Osteocyte (in vitro differentiated cells): ENCODE results near the gene NLRP5. TPM values are rescaled to one million over a fixed set of nuclear protein-coding genes. Genes with fewer than 3 reads are reported as not detected.

Source experiments
- DNase-seq: peaks from one replicate; pipeline ENCODE4 v3.0.0; 2021; ENCODE audit warnings: mixed read lengths; ENCODE audit not compliant: unreplicated experiment; ENCODE audit errors: extremely low spot score
- H3K27ac Mint-ChIP-seq: one replicate; pipeline ENCODE4 v1.8.0; 2021; ENCODE audit warnings: mild to moderate bottlenecking, mixed read lengths; ENCODE audit not compliant: unreplicated experiment
- H3K27me3 Mint-ChIP-seq: one replicate; pipeline ENCODE4 v1.8.0; 2021; ENCODE audit warnings: mixed read lengths; ENCODE audit not compliant: unreplicated experiment
- H3K36me3 Mint-ChIP-seq: one replicate; pipeline ENCODE4 v1.8.0; 2021; ENCODE audit warnings: mixed read lengths; ENCODE audit not compliant: unreplicated experiment
- H3K4me1 Mint-ChIP-seq: one replicate; pipeline ENCODE4 v1.8.0; 2021; ENCODE audit warnings: mixed read lengths; ENCODE audit not compliant: unreplicated experiment
- H3K4me3 Mint-ChIP-seq: one replicate; pipeline ENCODE4 v1.8.0; 2021; ENCODE audit warnings: mild to moderate bottlenecking, moderate library complexity, mixed read lengths; ENCODE audit not compliant: unreplicated experiment
- H3K9me3 Mint-ChIP-seq: one replicate; pipeline ENCODE4 v1.8.0; 2021; ENCODE audit warnings: mixed read lengths; ENCODE audit not compliant: unreplicated experiment
- total RNA-seq: library from RNA; stranded (reverse); gene quantifications from 2 replicates; pipeline ENCODE4 v1.2.1, GENCODE V29; 2021
- TF ChIP-seq, protein P1 (sequence below): fragments of 200-600 bp; sonication (generic); IDR thresholded peaks from 2 replicates; pipeline ENCODE4 v1.5.0; 2021; ENCODE audit warnings: antibody characterized with exemption, mild to moderate bottlenecking, moderate library complexity

NLRP5 gene
- total RNA-seq, 1 donor from 2014 or later, result not detected

DNA sequence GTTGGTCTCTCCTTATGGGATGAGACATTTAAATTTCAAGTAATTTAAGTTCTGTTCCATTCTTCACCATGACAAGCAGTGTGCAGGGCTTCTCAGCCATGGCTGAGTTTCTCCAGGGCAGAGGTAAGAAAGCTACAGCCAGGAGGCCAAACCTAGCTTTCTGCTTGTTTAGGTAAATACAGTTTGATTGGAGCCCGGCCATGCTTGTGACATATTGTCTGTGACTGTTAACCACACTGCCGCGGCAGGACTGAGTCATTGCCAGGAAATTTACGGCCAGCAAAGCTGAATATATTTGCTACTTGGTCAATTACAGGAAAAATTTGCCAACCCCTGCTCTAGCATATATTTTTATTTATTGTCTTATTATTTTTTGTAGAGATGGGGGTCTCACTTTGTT lies 28.2 kb upstream of the NLRP5 start:
- DNase-seq, result no peak
- Mint-ChIP-seq H3K27ac (no peak overlapping the region), H3K4me1 (no peaks in the 10 kb centered on the region), H3K36me3 (no peaks in the 10 kb centered on the region), H3K4me3 (no peak overlapping the region), H3K27me3 (no peaks in the 10 kb centered on the region), H3K9me3 (peaks cover 13% of the 10 kb centered on the region)
- TF ChIP-seq, protein P1, sequence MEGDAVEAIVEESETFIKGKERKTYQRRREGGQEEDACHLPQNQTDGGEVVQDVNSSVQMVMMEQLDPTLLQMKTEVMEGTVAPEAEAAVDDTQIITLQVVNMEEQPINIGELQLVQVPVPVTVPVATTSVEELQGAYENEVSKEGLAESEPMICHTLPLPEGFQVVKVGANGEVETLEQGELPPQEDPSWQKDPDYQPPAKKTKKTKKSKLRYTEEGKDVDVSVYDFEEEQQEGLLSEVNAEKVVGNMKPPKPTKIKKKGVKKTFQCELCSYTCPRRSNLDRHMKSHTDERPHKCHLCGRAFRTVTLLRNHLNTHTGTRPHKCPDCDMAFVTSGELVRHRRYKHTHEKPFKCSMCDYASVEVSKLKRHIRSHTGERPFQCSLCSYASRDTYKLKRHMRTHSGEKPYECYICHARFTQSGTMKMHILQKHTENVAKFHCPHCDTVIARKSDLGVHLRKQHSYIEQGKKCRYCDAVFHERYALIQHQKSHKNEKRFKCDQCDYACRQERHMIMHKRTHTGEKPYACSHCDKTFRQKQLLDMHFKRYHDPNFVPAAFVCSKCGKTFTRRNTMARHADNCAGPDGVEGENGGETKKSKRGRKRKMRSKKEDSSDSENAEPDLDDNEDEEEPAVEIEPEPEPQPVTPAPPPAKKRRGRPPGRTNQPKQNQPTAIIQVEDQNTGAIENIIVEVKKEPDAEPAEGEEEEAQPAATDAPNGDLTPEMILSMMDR, result no peak

DNA sequence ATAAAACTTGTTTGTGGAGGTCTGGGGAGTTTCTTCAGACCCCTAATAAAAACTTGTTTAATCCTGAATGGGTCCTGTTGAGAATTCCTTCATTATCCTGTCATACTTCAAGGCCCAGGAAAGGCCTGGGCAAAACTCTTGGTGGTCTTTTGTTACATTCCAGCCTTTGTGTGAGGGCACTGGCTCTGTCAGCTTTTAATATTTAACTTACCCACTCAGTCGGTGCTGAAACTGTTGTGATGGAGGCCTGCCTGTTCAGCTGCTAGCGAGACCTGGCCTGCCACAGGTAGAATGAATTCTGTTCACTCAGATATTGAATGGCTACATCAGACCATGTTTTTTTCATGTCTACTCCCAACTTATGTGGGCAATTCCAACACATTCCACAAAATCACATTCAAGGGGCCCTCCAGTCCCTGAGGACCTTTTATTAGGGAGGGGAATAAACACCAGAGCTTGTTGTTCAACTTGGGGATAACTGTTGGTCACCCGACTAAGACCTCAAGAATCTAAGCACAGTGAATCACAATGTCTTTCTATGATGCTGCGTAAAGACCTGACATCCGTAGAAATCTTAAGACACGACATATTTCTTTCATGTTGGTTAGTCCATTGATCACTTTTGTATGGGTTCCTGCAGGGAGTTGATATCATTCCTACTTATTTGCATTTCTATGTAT lies 26.4 kb upstream of the NLRP5 start:
- no peaks in the 10 kb centered on the region for H3K4me1 Mint-ChIP-seq
- no peak for DNase-seq
- H3K27ac Mint-ChIP-seq, result no peak overlapping the region
- H3K36me3 Mint-ChIP-seq, result no peaks in the 10 kb centered on the region
- H3K27me3 Mint-ChIP-seq, result no peaks in the 10 kb centered on the region
- no peak overlapping the region for H3K4me3 Mint-ChIP-seq
- TF ChIP-seq, protein P1, result no peak
- H3K9me3 Mint-ChIP-seq, result peaks cover 16% of the 10 kb centered on the region

DNA sequence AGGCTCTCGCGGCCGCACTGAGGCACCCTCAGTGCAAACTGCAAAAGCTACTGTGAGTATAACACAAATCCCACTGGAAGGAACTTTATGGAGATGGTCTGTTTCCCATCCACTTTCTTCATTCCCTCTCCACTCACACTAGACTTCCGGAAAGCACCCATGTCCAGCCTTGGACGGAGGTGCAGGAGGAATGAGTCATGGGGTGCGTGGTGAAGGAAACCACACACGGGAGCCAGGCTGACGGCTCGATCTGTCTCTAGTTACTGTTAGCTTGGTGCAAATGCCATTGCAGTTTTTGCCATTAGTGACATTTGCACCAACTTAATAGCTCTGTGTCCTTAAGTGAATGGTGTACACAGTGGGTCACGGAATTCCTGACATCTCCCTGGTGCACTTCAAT lies 24.4 kb upstream of the NLRP5 start:
- no peak for DNase-seq
- H3K36me3 Mint-ChIP-seq, result no peaks in the 10 kb centered on the region
- H3K27ac Mint-ChIP-seq, result no peak overlapping the region
- no peak overlapping the region for H3K4me3 Mint-ChIP-seq
- no peaks in the 10 kb centered on the region for H3K4me1 Mint-ChIP-seq
- peaks cover 22% of the 10 kb centered on the region for H3K9me3 Mint-ChIP-seq
- TF ChIP-seq, protein P1, result no peak
- H3K27me3 Mint-ChIP-seq, result no peaks in the 10 kb centered on the region

DNA sequence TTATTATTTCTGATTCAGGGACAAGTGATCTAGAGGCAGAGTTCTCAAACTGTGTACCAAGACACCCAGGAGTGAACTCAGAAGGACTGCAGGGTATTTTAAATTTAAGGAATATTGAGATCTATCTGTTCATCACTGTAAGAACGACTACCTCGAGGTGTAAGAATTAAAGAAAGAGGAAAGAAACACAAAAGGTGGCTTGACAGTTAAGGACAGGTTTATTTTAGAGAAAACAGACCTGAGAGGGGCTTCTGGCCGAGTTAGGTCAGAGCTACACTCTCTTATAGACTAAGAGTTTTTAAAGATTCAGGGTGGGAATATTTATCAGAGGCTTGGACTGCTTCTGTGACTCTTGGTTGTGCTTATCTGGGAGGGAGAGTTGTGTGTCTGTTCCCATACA lies 12.6 kb upstream of the NLRP5 start:
- Mint-ChIP-seq H3K4me1 (no peaks in the 10 kb centered on the region), H3K27ac (no peak overlapping the region), H3K27me3 (no peaks in the 10 kb centered on the region), H3K36me3 (no peaks in the 10 kb centered on the region), H3K4me3 (no peak overlapping the region), H3K9me3 (peaks cover 51% of the 10 kb centered on the region)
- no peak for DNase-seq
- TF ChIP-seq, protein P1, result no peak

DNA sequence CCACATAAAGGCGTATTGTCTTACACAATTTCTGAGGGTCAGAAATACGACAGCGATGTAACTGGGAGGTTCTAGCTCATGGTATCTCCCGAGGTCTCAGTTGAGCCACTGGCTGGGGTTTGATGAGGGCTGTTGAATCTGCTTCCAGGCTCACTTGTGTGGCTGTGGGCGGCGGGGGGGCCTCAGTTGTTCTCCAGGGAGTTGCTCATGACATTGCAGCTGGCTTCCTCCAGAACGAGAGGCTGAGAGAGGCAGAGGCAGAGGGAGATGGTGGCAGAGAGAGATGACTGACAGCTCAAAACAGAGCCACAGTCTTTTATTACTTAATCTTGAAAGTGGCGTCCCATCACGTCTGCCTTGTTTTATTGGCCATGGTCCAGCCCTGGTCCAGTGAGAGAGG lies 6.2 kb upstream of the NLRP5 start:
- no peak overlapping the region for H3K4me3 Mint-ChIP-seq
- no peaks in the 10 kb centered on the region for H3K27me3 Mint-ChIP-seq
- DNase-seq, result peak; percentile 62
- peaks cover 46% of the 10 kb centered on the region for H3K9me3 Mint-ChIP-seq
- H3K36me3 Mint-ChIP-seq, result no peaks in the 10 kb centered on the region
- no peak overlapping the region for H3K27ac Mint-ChIP-seq
- TF ChIP-seq, protein P1, result no peak
- H3K4me1 Mint-ChIP-seq, result no peaks in the 10 kb centered on the region
